ENCODE measurements around the gene LONP1.
"Not testable (repeated sequence)": the region's sequence is repeated elsewhere in the genome, so short reads cannot be mapped to it uniquely, and the experiment has no call there.

The LONP1 gene

GRCh38 chr19:5691822-5692722 lies 27.9 kb downstream of the LONP1 start:
- DNase-seq: no peak

GRCh38 chr19:5690955-5691821 lies 28.8 kb downstream of the LONP1 start:
- peak; percentile 41 for DNase-seq

GRCh38 chr19:5690125-5690954 lies 29.6 kb downstream of the LONP1 start, which contains the start of gene RPL36:
RPL36 (plus strand) TSS chr19:5690295; CDS start chr19:5690508, 213 bp downstream.
- DNase-seq: peak; percentile 99

DNA sequence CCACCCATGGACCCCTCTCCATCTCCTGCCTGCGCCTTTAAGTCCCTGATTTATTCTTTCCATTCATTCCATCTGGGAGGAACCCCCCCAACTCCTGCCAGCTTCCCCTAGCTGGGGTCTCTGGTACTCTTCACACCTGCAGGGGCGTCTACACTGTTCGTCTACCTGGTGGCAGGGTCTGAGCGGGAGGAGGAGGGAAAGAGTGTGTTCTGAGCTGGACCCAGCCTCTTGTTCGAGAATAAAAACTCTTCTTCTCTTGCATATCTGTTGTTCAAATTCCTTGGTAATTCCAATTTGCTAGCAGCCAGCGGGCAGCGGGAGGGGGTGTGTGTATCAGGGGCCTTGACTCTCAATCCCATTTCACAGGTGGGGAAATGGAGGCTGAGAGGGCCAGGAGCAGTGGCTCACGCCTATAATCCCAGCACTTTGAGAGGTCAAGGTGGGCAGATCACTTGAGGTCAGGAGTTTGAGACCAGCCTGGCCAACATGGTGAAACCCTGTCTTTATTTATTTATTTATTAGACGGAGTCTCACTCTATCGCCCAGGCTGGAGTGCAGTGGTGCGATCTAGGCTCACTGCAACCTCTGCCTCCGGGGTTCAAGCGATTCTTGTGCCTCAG lies 31.6 kb downstream of the LONP1 start:
- DNase-seq: not testable (repeated sequence)

DNA sequence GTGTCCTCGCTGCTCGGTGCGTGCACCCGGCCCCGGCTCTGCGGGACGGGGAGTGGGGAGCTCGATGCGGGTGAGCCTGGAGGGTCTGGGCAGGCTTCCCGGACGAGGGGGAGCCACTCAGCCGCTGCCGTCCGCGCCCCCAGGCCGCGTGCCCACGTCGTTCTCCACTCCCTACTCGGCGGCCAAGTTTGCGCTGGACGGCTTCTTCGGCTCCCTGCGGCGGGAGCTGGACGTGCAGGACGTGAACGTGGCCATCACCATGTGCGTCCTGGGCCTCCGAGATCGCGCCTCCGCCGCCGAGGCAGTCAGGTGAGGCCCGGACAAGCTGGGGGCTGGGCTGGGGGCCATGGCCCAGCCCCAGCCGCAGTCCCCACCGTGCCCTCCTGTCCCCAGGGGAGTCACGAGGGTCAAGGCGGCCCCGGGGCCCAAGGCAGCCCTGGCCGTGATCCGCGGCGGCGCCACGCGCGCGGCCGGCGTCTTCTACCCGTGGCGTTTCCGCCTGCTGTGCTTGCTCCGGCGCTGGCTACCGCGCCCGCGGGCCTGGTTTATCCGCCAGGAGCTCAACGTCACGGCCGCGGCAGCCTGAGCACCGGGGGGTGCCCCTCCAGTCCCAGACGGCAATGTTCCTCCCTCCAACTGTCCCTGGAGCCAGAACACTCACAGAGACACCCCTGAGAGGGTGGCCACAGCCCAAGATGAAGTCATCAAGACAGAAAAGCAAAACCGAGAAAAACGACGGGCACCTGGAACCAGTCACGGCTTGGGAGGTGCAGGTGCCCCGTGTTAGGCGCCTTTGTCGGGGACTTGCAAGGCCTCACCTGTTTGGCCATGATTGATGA lies 32.4 kb downstream of the LONP1 start:
- DNase-seq: no peak

- DNase-seq: peak; percentile 96
Measured at GRCh38 chr19:5686647-5687359, 33.1 kb downstream of the LONP1 start.

- no peak for DNase-seq
Measured at GRCh38 chr19:5686326-5686646, 33.7 kb downstream of the LONP1 start.

GRCh38 chr19:5684694-5685430 lies 35.1 kb downstream of the LONP1 start:
- DNase-seq: no peak

DNA sequence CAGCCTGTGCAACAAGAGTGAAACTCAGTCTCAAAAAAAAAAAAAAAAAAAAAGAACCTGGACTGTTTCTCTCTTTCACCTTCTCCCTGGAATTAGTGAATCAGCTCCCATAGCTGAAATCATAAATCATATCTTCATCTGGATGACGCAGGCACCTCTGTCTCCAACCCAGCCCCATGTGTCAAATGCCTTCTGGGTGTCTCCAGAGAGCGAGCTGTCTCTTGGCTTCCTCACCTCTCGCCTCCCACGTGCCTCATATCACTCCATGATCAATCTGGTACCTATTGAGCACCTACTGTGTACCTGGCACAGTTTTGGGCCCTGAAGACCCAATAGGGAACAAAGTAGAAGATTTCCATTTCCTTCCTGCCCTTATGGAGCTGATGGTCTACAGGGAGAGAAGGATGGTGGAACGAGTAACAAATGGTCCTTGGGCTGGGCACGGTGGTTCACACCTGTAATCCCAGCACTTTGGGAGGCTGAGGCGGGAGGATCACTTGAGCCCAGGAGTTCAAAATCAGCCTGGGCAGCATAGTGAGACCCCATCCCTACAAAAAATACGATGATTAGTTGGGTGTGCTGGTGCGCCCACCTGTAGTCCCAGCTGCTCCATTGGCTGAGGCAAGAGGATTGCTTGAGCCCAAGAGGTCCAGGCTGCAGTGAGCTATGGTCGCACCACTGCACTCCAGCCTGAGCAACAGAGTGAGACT lies 36.6 kb downstream of the LONP1 start:
- DNase-seq: no peak

GRCh38 chr19:5682107-5682482 lies 37.9 kb downstream of the LONP1 start:
- no peak for DNase-seq

GRCh38 chr19:5681391-5682106 lies 38.4 kb downstream of the LONP1 start:
- DNase-seq: no peak

GRCh38 chr19:5680437-5681368 lies 39.2 kb downstream of the LONP1 start, which contains the start of the genes HSD11B1L and MICOS13:
HSD11B1L (plus strand) TSS chr19:5681027; CDS start chr19:5684833, 3,806 bp downstream.
MICOS13 (minus strand) TSS chr19:5680516; CDS start chr19:5680486, 30 bp downstream.
- peak; percentile 99 for DNase-seq

- no peak for DNase-seq
Measured at GRCh38 chr19:5680084-5680436, 39.9 kb downstream of the LONP1 start.

DNA sequence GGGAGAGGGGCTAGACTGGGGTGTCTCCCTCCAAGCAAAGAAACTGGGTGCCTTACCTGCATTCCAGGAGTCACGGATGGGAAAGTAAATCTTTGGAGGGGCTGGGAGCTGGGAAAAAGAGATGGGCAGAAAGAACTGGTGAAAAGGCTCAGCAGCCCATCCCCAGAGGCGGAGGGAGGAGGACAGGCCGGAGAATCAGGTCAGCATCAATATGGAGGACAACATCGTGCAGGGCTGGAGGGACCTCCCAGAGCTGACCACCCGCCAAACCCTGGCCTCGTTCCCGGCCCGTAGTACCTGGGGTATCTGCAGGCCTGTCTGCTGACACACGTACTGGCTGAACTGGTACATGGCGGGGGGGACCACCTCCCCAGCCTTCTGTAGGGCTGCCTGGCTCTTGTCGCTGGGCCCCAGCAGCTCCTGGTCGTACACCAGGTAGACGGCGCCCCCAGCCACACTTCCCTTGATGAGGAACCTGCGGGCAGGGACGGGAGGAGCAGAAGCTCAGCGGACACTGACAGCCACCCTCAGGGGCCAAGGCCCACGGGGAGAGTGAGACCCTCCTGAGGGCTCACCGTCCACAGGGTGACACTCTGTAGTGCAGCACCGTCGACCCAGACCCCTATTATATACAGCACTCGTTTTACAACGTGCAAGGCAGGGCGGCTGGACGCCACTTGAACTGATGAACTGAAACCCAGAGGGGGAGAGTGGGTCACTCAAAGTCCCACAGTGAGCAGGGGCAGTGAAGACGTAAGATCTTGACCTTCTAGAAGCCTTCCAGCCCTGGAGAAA lies 40.5 kb downstream of the LONP1 start:
- no peak for DNase-seq

- DNase-seq: no peak
Measured at GRCh38 chr19:5678071-5678718, 41.8 kb downstream of the LONP1 start.

DNA sequence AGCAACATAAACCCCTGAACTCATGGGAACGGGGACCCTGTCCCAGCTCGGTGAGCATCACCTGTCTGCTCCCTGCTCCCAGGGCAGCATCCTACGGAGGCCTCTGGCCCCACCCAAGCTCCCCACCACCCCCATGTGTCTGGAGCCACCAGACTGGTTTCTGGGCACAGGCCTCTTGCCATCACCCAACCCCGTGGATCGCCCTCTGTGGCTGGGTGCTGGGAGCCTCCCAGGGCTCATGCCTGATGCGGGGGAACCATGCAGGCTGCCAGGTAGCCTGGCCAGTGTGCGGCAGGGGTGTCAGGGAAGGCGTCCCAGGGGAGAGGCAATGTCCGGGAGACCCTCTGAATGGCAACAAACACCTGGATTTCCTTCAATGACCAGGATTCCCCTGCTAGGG lies 42.4 kb downstream of the LONP1 start:
- DNase-seq: no peak
